ENCODE results near the gene ACTN3.
A peak's percentile ranks its signal among the peaks of the same experiment; 100 is the strongest.

The ACTN3 gene

DNA sequence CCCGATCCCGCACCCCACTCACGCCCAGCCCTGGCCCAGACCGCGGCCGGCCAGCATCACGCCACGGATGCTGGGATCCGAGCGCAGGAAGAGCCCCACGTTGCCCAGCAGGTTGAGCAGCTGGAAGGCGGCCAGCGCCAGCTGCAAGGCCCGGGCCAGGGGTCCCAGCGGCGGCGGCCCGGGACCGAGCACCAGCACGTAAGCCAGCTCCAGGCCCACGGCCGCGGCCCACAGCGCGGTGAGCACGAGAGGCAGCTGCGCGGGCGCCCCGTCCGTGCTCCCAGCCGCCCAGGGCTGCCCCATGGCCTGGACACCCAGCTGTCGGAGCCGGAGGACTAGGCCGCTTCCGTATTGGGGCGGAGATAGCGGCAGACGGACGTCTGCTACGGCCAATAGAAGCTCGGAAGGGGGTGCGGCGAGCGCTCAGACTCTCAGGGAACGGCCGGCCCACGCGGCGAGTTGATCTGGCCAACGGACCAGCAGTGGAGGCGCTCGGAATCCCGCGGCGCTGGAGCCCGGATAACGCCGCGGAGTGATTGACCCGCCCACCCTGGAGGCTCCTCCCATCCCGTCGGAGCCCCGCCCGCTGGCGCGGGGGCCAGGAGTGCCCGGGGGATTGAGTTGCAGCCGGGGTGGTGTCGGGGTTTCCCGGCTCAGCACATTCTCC lies 869 bp upstream of the ACTN3 start, which contains the start of gene ZDHHC24:
TSS of gene ZDHHC24 (minus strand) at position 348 of the 667 bp plus-strand sequence. CDS start at position 303, 45 bp downstream.
- DNase-seq = peak; percentile 95

DNA sequence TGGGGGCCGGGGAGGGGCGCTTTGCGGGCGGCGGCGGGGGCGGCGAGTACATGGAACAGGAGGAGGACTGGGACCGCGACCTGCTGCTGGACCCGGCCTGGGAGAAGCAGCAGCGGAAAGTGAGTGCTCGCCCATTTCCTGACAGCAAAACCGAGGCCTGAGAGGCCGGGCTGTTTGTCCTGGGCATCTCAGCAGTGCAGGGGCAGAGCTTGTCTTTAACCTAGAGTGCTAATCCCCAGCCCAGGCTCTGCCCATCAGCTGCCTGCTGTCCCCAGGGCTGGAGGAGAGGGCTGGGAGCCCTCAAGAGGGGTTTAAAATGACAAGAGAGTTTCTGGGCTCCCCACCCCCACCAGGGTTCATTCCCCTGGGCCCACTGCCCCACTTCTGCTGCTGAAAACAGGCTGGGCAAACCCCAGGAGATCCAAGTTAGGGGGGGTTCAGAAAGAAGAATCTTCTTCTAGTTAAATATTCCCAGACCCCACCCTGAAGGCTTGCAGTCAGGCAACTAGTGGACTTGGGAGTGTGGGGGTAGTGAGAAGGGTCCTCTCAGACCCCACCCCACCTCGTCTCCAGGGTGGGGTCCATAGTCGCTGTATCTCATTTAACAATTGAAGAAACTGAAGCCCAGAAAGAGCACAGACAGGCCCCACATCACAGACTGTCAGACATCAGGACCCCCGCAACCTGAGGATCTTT lies 411 bp downstream of the ACTN3 start:
- DNase-seq = no peak

DNA sequence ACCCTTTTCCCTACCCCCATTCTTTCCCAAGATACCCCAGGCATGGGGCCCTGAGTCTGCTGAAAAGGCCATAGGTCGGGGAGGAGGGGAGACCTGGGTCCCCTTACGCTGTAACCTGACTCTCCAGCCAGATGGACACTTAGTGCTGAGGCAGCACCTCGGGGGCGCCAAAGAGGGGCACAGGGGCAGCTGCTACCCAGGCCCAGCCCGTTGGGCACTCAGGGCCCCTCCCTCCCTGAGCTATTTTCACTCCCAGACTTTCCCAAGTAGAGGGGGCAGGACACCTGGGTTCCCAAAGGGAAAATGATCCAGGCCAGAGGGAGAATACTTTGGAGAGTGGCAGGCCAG lies 933 bp downstream of the ACTN3 start:
- DNase-seq = no peak

DNA sequence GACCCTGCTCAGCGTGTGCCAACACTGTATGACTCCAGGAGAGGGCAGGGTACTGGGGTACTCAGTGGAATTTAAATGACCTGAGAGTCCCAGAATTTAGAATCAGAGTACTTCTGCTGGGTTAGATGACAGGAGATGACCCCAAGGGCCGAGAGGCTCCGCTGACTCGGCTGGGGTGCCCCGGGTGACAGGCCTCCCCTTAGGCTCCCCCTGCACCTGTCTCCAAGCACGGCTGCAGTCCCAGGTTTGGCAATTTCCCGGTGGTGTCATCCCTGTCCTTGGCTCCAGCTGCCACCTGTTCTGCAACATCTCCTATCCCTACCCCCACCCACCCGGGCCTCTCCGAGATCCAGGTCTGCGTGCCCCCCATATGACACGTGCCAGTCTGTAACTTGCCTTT lies 1.3 kb downstream of the ACTN3 start:
- no peak for DNase-seq

DNA sequence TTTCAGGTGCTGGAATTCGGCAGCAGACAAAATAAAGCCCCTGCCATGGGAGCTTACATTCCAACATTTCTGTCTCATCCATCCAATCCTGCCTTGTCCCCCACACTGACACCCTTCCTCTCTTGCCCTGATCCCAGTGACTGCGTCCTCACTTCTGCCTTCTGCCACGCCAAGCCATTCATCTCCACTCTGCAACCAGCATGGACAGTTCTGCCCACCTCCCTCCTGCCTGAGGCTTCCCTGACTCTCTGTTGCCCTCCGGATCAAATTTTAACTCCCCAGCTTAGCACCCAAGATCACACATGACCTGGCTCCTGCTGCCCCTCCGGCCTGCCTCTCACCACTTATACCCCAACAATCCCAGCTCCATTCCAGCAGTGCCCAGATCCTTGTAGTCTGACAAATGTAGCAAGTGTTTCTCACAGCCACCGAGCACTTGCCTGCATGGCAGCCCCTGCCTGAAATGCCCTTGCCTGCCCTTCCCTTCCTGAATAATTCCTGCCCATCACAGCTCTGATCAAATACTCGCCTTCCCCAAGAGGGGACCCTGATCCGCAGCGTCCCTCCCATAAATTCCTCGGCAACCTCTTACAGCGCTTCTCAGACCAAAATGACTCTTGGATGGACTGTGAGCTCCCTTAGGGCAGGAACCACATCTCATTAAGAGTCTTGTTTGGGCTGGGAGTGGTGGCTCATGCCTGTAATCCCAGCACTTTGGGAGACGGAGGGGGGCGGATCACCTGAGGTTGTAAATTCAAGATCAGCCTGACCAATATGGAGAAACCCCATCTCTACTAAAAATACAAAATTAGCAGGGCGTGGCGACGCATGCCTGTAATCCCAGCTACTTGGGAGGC lies 2.3 kb downstream of the ACTN3 start:
- no peak for DNase-seq

DNA sequence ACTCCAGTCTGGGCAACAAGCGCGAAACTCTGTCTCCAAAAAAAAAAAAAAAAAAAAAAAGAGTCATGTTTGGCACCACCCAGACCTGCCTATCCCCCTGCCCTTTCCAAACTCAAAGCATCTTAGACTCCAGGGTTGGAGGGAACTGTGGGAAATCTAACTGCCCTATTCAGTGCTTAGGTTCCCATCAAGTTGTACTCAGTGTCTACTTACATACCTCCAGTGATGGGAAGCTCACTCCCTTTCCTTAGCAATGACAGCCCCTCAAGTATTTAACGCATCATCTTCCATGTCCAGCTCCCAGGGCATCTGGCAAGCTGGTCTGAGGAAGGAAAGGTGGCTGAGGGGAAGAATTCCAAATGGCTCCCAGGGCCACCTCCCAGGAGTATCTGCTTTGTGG lies 3.0 kb downstream of the ACTN3 start:
- no peak for DNase-seq

DNA sequence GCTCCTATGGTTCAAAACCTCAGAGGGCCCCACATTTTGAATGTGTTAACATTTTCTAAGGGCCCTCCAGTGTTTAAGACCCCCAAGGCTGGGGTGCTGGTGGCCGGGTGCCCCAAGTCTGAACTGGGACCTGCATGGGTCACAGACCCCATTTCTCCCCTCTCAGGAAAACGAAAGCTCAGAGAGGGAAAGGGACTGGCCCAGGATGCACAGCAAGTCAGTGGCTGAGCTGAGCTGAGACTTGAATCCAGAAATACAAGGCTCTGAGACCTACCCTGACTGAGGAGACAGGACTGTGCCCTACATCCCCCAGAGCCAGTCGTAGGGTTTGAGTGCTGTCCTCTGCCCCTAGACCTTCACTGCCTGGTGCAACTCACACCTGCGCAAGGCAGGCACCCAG lies 4.2 kb downstream of the ACTN3 start:
- no peak for DNase-seq

DNA sequence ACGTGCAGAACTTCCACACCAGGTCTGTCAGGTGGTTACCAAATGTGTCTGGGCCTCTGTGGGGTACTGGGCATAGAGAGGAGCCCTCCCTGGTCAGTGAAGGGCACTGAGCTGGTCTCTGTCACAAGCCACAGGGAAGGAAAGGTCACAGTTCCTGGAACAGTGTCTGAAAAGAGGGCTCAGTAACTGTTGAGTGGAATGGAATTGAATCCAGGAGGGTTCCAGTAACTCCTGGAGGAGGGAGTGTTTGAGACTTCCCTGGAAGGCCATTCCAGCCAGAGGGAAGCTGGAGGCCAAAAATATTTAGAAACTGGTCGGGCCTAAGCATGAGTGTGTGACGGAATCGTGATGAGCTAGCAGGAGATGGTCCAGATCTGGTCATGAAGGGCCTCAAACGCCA lies 7.9 kb downstream of the ACTN3 start:
- DNase-seq = no peak

DNA sequence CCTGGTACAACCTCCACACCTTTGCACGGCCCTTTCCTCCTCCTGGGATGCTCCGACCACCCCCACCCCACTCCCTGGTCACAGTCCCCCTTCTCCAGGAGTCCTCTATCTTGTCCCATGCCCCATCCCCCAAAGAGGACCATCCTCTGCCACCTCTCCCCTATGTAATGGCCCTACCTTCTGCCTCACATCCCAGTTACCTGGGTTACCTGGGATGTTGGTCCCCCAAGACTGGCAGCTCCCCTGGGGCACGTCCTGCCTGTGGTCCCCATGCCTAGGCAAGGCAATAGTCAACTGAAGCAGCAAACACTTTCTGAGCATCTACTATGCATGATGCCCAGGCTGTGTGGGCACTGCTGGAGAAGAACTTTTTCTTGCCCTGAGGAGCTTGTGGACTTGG lies 8.7 kb downstream of the ACTN3 start:
- no peak for DNase-seq

DNA sequence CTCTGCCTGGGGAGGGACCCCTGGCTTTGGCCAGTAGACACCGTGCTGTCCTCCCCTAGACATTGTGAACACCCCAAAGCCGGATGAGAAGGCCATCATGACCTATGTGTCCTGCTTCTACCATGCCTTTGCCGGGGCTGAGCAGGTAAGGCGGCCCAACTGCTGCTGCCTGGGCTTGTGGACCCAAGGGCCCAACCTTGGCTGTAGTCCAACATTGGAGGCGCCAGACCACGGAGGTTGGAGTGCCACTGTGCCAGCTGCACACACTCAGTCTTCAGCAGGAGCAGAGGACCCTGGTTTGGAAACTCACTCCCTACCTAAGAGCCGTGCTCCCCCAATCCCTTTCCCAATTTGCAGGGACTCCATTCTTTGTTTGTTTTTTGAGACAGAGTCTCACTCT lies 9.4 kb downstream of the ACTN3 start:
- no peak for DNase-seq

DNA sequence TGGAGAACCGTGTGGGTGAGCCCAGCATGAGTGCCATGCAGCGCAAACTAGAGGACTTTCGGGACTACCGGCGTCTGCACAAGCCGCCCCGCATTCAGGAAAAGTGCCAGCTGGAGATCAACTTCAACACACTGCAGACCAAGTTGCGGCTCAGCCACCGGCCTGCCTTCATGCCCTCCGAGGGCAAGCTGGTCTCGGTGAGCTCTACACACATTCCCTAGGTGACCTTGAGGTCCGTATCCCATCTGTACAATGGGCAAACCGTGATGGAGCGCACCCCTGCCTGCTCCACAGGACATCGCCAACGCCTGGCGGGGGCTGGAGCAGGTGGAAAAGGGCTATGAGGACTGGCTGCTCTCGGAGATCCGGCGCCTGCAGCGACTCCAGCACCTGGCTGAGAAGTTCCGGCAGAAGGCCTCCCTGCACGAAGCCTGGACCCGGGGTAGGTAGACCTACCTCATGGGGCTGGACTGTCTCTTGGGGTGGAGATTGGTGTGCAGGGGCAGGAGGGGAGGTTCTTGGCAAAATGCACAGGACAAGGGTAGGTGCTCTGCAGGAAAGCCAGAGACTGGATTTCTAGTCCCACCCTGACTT lies 11.1 kb downstream of the ACTN3 start:
- no peak for DNase-seq

DNA sequence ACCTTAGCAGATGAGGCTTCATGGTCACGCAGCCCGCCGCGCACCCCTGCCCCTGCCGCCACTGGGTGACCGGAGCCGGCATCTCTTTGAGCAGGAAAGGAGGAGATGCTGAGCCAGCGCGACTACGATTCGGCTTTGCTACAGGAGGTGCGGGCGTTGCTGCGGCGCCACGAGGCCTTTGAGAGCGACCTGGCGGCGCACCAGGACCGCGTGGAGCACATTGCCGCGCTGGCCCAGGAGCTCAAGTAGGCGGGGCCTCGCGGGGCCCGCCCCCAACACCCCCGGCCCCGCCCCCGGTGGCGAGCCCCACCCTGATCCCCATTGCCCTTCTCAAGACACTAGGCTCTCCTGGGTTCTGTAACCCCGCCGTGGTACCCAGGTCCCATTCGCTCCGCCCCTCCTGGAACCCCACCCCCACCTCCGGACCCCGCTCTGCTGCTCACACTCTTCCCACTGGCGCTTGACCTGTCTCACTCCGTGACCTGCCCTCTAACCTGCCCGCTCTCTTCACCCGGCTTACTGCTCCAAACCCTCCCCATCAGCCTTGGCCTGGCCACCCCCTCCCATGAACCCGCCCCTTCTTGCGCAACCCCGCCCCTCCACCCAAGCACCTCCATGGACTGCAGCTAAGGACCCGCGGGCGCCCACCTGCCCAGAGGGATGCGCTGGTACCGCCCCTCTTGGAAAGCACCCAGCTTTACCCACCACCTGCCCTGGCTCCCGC lies 12.6 kb downstream of the ACTN3 start:
- no peak for DNase-seq

DNA sequence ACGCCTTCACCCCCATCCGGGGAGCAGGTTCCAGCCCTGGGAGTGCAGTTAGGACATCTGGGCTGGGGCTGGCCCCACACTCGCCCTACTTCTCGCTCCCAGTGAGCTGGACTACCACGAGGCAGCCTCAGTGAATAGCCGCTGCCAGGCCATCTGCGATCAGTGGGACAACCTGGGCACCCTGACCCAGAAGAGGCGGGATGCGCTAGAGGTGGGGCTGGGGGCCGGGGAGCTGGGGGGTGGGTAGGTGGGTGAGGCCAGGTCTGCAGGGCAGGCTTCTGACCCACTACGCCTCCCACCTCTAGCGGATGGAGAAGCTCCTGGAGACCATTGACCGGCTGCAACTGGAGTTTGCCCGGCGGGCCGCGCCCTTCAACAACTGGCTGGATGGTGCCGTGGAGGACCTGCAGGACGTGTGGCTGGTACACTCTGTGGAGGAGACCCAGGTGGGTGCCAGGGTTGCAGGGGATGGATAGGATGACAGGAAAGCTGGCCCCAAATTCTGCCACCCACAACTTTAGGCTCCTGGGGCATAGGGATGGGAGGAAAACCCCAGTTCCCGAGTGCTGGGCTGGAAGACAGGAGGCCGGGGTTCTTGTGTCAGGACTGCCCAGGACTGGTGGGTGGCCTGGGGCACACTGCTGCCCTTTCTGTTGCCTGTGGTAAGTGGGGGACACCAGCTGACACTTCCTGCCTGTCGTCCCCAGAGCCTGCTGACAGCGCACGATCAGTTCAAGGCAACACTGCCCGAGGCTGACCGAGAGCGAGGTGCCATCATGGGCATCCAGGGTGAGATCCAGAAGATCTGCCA lies 13.4 kb downstream of the ACTN3 start:
- no peak for DNase-seq

DNA sequence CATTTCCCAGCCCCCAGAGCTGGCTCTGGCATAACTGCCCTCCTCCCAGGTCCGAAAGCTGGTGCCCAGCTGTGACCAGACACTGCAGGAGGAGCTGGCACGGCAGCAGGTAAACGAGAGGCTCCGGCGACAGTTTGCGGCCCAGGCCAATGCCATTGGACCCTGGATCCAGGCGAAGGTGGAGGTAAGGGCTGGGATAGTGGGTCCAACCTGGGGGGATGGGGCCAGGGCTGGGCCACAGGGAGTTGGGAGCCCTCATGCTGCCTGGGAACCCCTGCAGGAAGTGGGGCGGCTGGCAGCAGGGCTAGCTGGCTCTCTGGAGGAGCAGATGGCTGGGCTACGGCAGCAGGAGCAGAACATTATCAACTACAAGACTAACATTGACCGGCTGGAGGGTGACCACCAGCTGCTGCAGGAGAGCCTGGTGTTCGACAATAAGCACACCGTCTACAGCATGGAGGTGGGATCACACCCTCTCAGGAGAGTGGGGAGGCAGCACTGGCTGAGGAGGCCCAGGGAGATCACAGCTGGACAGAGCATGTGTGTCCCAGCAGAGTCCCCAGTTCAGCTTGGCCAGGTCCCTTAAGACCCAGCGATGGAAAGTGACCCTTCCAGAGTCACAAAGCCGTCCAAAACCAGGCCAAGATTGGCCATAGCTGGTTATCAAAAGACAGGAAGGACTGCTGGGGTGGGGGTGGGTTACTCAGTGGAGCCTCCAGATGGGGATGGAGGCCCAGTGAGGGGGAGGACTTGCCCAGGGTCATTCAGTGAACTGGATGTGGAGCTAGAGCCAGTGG lies 14.7 kb downstream of the ACTN3 start:
- DNase-seq = no peak

DNA sequence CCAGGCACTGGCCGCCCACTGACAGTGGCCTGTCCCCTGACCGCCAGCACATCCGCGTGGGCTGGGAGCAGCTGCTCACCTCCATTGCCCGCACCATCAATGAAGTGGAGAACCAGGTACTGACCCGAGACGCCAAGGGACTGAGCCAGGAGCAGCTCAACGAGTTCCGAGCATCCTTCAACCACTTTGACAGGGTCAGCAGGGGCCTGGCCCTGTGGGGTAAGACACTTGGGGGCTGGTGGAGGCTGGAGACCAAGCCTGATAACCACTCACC lies 15.2 kb downstream of the ACTN3 start:
- DNase-seq = no peak

DNA sequence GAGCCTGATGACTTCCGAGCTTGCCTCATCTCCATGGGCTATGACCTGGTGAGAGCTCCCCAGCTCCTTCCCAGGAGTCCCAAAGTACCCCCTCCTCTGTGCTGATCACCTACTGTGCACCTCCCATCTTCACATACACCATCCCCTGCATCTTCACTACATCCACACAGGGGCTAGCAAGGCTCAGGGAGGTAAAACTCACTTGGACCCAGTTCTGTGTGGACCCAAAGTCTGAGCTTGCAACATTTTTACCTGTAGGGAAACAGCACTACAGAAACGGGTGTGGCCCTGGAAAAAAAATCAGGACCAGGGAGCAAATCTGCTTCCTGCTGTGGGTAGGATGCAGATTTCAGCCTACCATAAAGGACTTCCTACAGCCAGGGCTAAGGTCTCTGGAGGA lies 15.6 kb downstream of the ACTN3 start:
- no peak for DNase-seq

DNA sequence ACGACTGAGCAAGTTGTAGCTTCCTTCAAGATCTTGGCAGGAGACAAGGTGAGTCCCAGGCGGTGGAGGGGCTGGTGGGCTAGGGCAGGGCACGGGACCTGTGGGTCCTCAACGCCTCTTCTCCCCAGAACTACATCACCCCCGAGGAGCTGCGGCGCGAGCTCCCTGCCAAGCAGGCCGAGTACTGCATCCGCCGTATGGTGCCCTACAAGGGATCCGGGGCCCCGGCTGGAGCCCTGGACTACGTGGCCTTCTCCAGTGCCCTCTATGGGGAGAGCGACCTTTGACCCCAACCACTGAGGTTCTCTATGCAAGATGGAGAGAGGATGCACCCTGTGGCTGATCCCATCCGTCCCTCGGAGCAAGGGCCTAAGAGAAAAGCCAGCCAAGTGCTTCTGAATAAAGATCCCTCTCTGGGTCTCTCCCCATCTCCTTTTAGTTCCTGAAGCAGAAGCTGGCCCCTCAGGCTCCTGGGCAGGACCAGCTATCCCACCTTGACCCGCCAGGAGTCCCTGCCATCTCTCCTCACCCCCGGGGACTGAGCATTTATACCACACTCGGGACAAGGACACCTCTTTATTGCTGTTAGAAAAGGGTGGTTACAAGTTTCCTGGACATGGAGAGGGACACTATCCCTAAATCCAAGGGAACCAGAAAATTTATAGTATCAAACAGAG lies 16.3 kb downstream of the ACTN3 start:
- no peak for DNase-seq

DNA sequence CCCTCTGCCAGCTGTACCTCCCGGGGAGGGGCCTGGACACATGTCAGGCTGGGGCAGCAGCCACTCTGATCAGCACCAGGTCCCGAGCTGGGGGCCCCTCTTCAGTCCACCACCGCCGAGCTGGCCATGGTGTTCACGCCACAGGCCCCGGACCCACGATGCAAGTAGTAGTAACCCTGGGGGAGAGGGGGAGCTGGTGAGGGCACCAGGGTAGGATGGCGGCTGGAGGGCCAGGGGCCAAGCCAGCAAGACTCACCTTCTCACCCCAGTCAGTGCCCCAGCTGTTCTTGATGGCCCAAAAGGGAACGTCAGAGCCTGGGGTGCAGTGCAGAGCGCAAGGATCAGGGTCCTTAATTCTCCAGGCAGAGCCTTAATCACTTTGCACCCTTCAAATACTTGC lies 17.1 kb downstream of the ACTN3 start:
- DNase-seq = no peak

DNA sequence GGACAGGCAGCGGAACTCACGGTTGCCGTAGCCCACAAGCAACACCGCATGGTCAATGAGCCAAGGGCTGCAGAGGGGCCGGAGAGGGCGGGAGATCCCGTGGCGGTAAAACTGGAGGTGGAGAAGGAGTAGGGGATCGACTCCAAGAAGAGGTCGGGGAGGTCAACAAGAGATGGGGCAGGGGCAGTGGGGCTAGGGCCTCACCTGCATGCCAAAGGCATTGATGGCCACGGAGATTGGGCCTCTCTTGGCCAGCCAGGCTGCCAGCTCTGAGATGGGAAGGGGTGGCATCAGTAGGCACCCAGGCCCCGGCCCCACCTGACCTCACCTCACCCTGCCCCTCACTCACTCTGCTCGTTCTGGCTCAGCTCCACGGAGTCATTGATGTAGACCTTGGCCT lies 17.8 kb downstream of the ACTN3 start:
- DNase-seq = no peak

DNA sequence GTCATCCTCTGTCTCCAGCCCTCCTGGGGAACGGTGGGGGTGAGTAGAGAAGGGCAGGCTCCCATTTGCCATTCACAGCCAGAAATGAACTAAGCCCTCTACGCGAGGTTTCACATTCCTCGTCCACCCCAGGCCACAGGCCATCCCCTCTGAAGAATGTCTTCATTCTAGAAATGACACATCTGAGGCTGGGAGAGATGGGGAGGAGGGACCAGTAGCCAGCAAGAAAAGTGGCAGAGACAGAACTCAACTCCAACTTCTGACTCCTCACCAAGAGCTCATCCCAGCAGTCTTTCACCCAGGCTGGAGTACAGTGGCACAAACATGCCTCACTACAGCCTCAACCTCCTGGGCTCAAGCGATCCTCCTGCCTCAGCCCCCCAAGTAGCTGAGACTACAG lies 18.3 kb downstream of the ACTN3 start:
- no peak for DNase-seq

DNA sequence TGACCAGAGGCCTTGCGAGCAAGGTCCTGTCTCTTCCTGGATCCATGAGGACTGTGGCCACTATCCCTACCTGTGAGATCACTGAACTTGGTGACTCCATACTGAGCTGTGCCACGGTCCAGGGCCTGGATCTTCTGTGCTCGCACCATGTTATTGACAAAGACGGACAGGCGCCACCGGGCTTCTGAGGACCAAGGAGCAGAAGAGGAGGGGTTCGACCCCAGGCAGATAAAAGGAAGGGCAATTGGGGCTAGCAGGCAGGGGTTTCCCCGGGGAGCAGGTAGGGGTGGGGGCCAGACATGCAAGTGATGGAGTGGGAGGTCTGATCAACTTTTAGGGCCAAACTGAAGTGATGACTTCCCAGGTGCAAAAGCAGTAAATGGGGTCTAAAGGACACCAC lies 19.5 kb downstream of the ACTN3 start:
- no peak for DNase-seq

Measured in NCI-H146 (cell line).